Activated naive CD8-positive, alpha-beta T cell treated with anti-CD3 and anti-CD28 coated beads, Interleukin-2, amount 10 ng/mL, durations not matched to agents 7 days and 5 days (primary cell): ENCODE measurements around the gene PARD3. TPM values are rescaled to one million over a fixed set of nuclear protein-coding genes. Genes with fewer than 3 reads are reported as not detected.
"Not testable (repeated sequence)": the region's sequence is repeated elsewhere in the genome, so short reads cannot be mapped to it uniquely, and the experiment has no call there.

ENCODE experiments used
- ATAC-seq: fragments of 150-1000 bp; cut with Tn5 transposase; one replicate; pipeline ENCODE4 v1.10.0; 2021; ENCODE audit warnings: low read depth, moderate library complexity
- POLR2A ChIA-PET: fragments of 350-600 bp; sonication (Branson Sonifier 250); formaldehyde crosslinking; loops from one replicate; lab custom pipeline; 2021; ENCODE audit warnings: antibody characterized with exemption; lab: Charles Lee
- DNase-seq: peaks from one replicate; pipeline ENCODE4 v3.0.0; 2021
- H3K27ac Mint-ChIP-seq: one replicate; pipeline ENCODE4 v1.8.0; 2022; ENCODE audit warnings: mild to moderate bottlenecking, mixed read lengths
- H3K27me3 Mint-ChIP-seq: one replicate; pipeline ENCODE4 v1.8.0; 2022; ENCODE audit warnings: mild to moderate bottlenecking, moderate library complexity, mixed read lengths
- H3K36me3 Mint-ChIP-seq: one replicate; pipeline ENCODE4 v1.8.0; 2021; ENCODE audit warnings: mild to moderate bottlenecking, mixed read lengths
- H3K4me1 Mint-ChIP-seq: one replicate; pipeline ENCODE4 v1.8.0; 2021; ENCODE audit warnings: mixed read lengths
- H3K4me3 Mint-ChIP-seq: one replicate; pipeline ENCODE4 v1.8.0; 2022; ENCODE audit warnings: mild to moderate bottlenecking, moderate library complexity, mixed read lengths
- H3K9me3 Mint-ChIP-seq: one replicate; pipeline ENCODE4 v1.8.0; 2021; ENCODE audit warnings: mixed read lengths
- total RNA-seq, 2 experiments: library from RNA; stranded (reverse); gene quantifications; one replicate each; pipeline ENCODE4 v1.2.3, GENCODE V29; 2021

Gene PARD3
- total RNA-seq, 2 experiments from 2014 or later = 0.48 to 0.55 TPM

- Mint-ChIP-seq H3K27me3 (no peaks in the 10 kb centered on the region), H3K9me3 (no peaks in the 10 kb centered on the region), H3K4me3 (no peak overlapping the region), H3K36me3 (no peaks in the 10 kb centered on the region), H3K4me1 (no peaks in the 10 kb centered on the region), H3K27ac (no peak overlapping the region)
- DNase-seq (no peak), ATAC-seq (no peak)
- POLR2A ChIA-PET = no interaction called here
Observed at GRCh38 chr10:34400075-34400474, 415.0 kb downstream of the PARD3 start.

- no peaks in the 10 kb centered on the region for H3K9me3 Mint-ChIP-seq
- no peak for ATAC-seq
- no peak overlapping the region for H3K27ac Mint-ChIP-seq
- POLR2A ChIA-PET = no interaction called here
- DNase-seq = no peak
- no peaks in the 10 kb centered on the region for H3K27me3 Mint-ChIP-seq
- no peaks in the 10 kb centered on the region for H3K4me1 Mint-ChIP-seq
- H3K4me3 Mint-ChIP-seq = no peak overlapping the region
- no peaks in the 10 kb centered on the region for H3K36me3 Mint-ChIP-seq
Observed at GRCh38 chr10:34399013-34399412, 416.1 kb downstream of the PARD3 start.

- POLR2A ChIA-PET = no interaction called here
- no peak overlapping the region for H3K4me3 Mint-ChIP-seq
- H3K9me3 Mint-ChIP-seq = no peaks in the 10 kb centered on the region
- no peaks in the 10 kb centered on the region for H3K4me1 Mint-ChIP-seq
- no peak for ATAC-seq
- H3K27ac Mint-ChIP-seq = no peak overlapping the region
- H3K36me3 Mint-ChIP-seq = no peaks in the 10 kb centered on the region
- DNase-seq = no peak
- H3K27me3 Mint-ChIP-seq = no peaks in the 10 kb centered on the region
Observed at GRCh38 chr10:34397324-34397723, 417.8 kb downstream of the PARD3 start.

GRCh38 chr10:34396663-34397062 lies 418.4 kb downstream of the PARD3 start:
- no peak for ATAC-seq
- Mint-ChIP-seq H3K4me1 (no peaks in the 10 kb centered on the region), H3K4me3 (no peak overlapping the region), H3K9me3 (no peaks in the 10 kb centered on the region), H3K27me3 (no peaks in the 10 kb centered on the region), H3K27ac (no peak overlapping the region), H3K36me3 (no peaks in the 10 kb centered on the region)
- POLR2A ChIA-PET = no interaction called here
- no peak for DNase-seq

- H3K36me3 Mint-ChIP-seq = no peaks in the 10 kb centered on the region
- POLR2A ChIA-PET = no interaction called here
- H3K9me3 Mint-ChIP-seq = no peaks in the 10 kb centered on the region
- no peaks in the 10 kb centered on the region for H3K4me1 Mint-ChIP-seq
- H3K4me3 Mint-ChIP-seq = no peak overlapping the region
- DNase-seq = no peak
- no peak overlapping the region for H3K27ac Mint-ChIP-seq
- H3K27me3 Mint-ChIP-seq = no peaks in the 10 kb centered on the region
- ATAC-seq = no peak
Observed at GRCh38 chr10:34392641-34393170, 422.4 kb downstream of the PARD3 start.

GRCh38 chr10:34391168-34391567 lies 423.9 kb downstream of the PARD3 start:
- POLR2A ChIA-PET, H3K27me3 Mint-ChIP-seq: not testable (repeated sequence)

GRCh38 chr10:34389801-34390200 lies 425.3 kb downstream of the PARD3 start:
- ATAC-seq (no peak), DNase-seq (no peak)
- Mint-ChIP-seq H3K27ac (no peak overlapping the region), H3K4me3 (no peak overlapping the region), H3K27me3 (no peaks in the 10 kb centered on the region), H3K4me1 (no peaks in the 10 kb centered on the region), H3K9me3 (no peaks in the 10 kb centered on the region), H3K36me3 (no peaks in the 10 kb centered on the region)
- POLR2A ChIA-PET = no interaction called here

More at GRCh38 chr10:34391168-34391567, 423.9 kb downstream of the PARD3 start:
- H3K4me1 Mint-ChIP-seq, DNase-seq, H3K9me3 Mint-ChIP-seq, ATAC-seq, H3K27ac Mint-ChIP-seq, H3K36me3 Mint-ChIP-seq, H3K4me3 Mint-ChIP-seq: not testable (repeated sequence)

- no peak for ATAC-seq
- no peak overlapping the region for H3K27ac Mint-ChIP-seq
Observed at GRCh38 chr10:34386921-34387320, 428.2 kb downstream of the PARD3 start.

GRCh38 chr10:34384372-34384771 lies 430.7 kb downstream of the PARD3 start:
- H3K27ac Mint-ChIP-seq = no peak overlapping the region
- ATAC-seq = no peak
- no peaks in the 10 kb centered on the region for H3K36me3 Mint-ChIP-seq
- no peaks in the 10 kb centered on the region for H3K9me3 Mint-ChIP-seq
- POLR2A ChIA-PET = no interaction called here
- DNase-seq = no peak
- H3K4me3 Mint-ChIP-seq = no peak overlapping the region
- H3K4me1 Mint-ChIP-seq = no peaks in the 10 kb centered on the region
- H3K27me3 Mint-ChIP-seq = no peaks in the 10 kb centered on the region

More at GRCh38 chr10:34386921-34387320, 428.2 kb downstream of the PARD3 start:
- H3K36me3 Mint-ChIP-seq = no peaks in the 10 kb centered on the region
- POLR2A ChIA-PET = no interaction called here
- H3K4me3 Mint-ChIP-seq = no peak overlapping the region
- DNase-seq = no peak
- H3K27me3 Mint-ChIP-seq = no peaks in the 10 kb centered on the region
- H3K9me3 Mint-ChIP-seq = no peaks in the 10 kb centered on the region
- H3K4me1 Mint-ChIP-seq = no peaks in the 10 kb centered on the region

- Mint-ChIP-seq H3K4me1 (no peaks in the 10 kb centered on the region), H3K9me3 (no peaks in the 10 kb centered on the region), H3K36me3 (no peaks in the 10 kb centered on the region), H3K4me3 (no peak overlapping the region), H3K27ac (no peak overlapping the region), H3K27me3 (peaks cover 4% of the 10 kb centered on the region)
- ATAC-seq (no peak), DNase-seq (no peak)
- POLR2A ChIA-PET = no interaction called here
Observed at GRCh38 chr10:34382626-34383025, 432.5 kb downstream of the PARD3 start.

- POLR2A ChIA-PET = no interaction called here
- Mint-ChIP-seq H3K9me3 (no peaks in the 10 kb centered on the region), H3K36me3 (no peaks in the 10 kb centered on the region), H3K27me3 (peaks cover 4% of the 10 kb centered on the region), H3K4me3 (no peak overlapping the region), H3K4me1 (no peaks in the 10 kb centered on the region), H3K27ac (no peak overlapping the region)
- DNase-seq (no peak), ATAC-seq (no peak)
Observed at GRCh38 chr10:34380856-34381255, 434.2 kb downstream of the PARD3 start.

GRCh38 chr10:34378297-34378696 lies 436.8 kb downstream of the PARD3 start:
- no peaks in the 10 kb centered on the region for H3K36me3 Mint-ChIP-seq
- H3K4me1 Mint-ChIP-seq = peaks cover 7% of the 10 kb centered on the region
- DNase-seq (no peak), ATAC-seq (no peak)
- no peaks in the 10 kb centered on the region for H3K9me3 Mint-ChIP-seq
- POLR2A ChIA-PET = no interaction called here
- no peak overlapping the region for H3K27ac Mint-ChIP-seq
- H3K27me3 Mint-ChIP-seq = peaks cover 4% of the 10 kb centered on the region
- no peak overlapping the region for H3K4me3 Mint-ChIP-seq

- Mint-ChIP-seq H3K27ac (no peak overlapping the region), H3K9me3 (no peaks in the 10 kb centered on the region), H3K27me3 (peaks cover 4% of the 10 kb centered on the region), H3K4me3 (no peak overlapping the region), H3K36me3 (no peaks in the 10 kb centered on the region), H3K4me1 (peaks cover 7% of the 10 kb centered on the region)
- no peak for ATAC-seq
- POLR2A ChIA-PET = no interaction called here
- no peak for DNase-seq
Observed at GRCh38 chr10:34377833-34378232, 437.3 kb downstream of the PARD3 start.

GRCh38 chr10:34374356-34375045 lies 440.6 kb downstream of the PARD3 start:
- no peak overlapping the region for H3K4me3 Mint-ChIP-seq

More at GRCh38 chr10:34374356-34375045, 440.6 kb downstream of the PARD3 start:
- Mint-ChIP-seq H3K36me3 (no peaks in the 10 kb centered on the region), H3K9me3 (no peaks in the 10 kb centered on the region), H3K27me3 (peaks cover 9% of the 10 kb centered on the region), H3K27ac (peak overlapping the region; percentile 37), H3K4me1 (peaks cover 9% of the 10 kb centered on the region)
- POLR2A ChIA-PET = no interaction called here
- ATAC-seq = no peak
- no peak for DNase-seq
